Fibroblast of mammary gland (primary cell): ENCODE measurements around the gene MITF.

Source experiments
- DNase-seq: peaks from one replicate; pipeline ENCODE4 v3.0.0-alpha.2; 2010; ENCODE audit warnings: low read depth
- H3K4me3 ChIP-seq: 2 replicates; pipeline ENCODE4 v1.5.1; 2011; ENCODE audit warnings: low read depth, mild to moderate bottlenecking, low read length, moderate library complexity; ENCODE audit not compliant: control insufficient read depth
- TF ChIP-seq, protein P1 (sequence below): conservative IDR thresholded peaks from 2 replicates; pipeline ENCODE4 v1.5.1; 2011; ENCODE audit warnings: low read depth, low read length, inconsistent platforms; ENCODE audit not compliant: control insufficient read depth, insufficient read depth

The MITF gene

DNA sequence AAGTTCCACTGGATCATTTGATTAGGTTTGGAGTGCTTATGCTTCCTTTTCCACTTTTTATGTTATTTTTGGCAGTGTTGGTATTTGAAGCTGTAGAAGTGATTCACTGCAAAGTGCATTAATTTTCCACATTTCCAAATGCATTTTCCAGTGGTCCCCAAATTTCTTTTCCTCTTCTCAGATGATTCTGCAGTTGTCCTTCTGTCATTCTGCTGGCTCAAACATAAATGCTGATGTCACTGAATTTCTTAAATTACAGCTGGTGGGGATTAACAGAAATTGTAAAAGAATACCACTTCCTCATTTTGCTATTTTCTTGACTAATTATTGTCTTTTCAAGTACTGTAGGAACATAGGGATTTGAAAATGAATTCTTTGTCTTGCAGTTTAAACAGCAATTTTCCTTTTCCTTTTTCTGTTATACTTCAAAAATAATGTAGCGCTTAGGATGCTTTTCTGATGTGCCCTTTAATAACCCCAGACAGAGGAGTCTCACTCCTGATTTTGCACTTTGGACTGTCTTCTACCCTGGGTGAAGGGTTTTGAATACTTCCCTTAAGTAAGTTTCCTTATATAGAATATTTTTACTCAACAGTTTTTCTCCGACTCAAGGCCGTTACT lies 25.0 kb downstream of the MITF start:
- DNase-seq: no peak
- no peak overlapping the region for H3K4me3 ChIP-seq
- TF ChIP-seq, protein P1, sequence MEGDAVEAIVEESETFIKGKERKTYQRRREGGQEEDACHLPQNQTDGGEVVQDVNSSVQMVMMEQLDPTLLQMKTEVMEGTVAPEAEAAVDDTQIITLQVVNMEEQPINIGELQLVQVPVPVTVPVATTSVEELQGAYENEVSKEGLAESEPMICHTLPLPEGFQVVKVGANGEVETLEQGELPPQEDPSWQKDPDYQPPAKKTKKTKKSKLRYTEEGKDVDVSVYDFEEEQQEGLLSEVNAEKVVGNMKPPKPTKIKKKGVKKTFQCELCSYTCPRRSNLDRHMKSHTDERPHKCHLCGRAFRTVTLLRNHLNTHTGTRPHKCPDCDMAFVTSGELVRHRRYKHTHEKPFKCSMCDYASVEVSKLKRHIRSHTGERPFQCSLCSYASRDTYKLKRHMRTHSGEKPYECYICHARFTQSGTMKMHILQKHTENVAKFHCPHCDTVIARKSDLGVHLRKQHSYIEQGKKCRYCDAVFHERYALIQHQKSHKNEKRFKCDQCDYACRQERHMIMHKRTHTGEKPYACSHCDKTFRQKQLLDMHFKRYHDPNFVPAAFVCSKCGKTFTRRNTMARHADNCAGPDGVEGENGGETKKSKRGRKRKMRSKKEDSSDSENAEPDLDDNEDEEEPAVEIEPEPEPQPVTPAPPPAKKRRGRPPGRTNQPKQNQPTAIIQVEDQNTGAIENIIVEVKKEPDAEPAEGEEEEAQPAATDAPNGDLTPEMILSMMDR: no peak

DNA sequence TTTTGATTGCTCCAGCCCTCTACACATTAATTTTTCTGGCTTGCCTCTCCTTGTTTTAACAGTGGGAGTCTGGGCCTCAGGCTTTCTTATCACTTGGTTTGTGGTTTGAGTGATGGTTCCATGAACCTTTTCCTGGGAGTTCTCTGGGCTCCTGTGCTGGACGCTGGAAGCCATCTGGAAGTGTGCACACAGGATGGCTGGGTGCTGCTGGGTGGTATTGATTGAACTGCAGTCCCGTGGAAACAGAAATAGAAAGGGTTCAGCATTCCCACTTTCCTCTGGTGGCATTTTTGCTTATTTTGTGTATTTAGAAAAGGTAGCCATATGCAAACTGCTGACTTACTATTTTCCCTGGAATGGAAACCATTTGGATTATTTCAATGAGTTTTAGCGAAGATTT lies 25.6 kb downstream of the MITF start:
- no peak overlapping the region for H3K4me3 ChIP-seq

DNA sequence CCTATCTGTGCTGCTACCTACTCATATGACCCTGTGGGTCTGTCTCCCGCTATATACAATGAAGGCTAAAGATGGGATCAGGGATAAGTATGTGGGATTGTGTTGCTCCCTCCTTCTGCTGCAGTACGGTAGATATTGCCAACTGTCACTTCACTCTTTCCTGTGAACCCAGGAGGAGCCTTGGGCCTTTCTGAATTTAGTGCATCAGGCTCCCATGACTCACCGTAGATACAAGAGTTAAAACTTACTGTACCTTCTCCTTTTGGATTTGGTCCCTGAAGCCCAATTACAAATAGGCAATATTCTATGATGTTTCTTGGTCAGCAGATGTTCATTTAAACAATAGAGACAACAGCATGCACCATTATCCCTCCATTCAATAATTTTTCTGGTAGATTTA lies 27.4 kb downstream of the MITF start:
- DNase-seq: no peak
- TF ChIP-seq, protein P1: no peak
- H3K4me3 ChIP-seq: no peak overlapping the region

More for the DNA sequence above, 25.6 kb downstream of the MITF start:
- TF ChIP-seq, protein P1: no peak
- no peak for DNase-seq

DNA sequence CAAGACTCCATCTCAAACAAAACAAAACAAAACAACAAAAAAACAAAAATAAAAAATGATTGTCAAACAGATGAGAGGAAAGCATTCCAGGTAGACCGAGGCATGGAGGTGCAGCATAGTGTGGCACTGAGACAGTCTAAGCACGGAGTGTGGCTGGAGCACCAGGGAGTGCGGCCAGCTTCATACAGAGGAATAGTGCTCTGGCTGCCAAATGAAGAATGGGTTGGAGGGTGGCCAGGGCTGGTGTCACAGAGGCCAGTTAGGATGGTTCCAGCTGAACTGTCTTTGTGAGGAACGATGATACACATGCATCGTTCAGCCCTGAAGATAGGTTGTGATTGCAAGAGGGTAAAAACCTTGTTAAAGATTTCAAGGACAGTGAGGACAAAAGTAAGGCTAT lies 28.3 kb downstream of the MITF start:
- no peak for DNase-seq
- H3K4me3 ChIP-seq: no peak overlapping the region
- TF ChIP-seq, protein P1: no peak

DNA sequence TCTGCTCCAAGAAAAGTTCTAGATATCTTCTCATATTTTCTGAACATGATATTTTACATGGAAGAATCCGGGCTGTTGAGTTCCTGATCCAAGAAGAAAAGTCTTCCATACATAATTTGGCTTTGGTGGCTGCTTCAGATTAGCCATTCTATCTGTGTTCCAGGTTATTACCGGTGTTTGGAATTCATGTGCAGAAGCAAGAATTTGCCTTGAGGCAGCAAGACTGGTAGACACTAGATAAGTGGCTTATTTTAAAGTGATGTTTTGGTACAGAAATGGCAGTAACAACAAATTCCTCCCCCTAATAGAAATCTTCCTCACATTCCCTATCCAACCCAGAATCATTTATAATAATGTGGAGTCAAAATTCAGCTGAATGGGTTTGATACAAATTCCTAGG lies 29.2 kb downstream of the MITF start:
- TF ChIP-seq, protein P1: no peak
- H3K4me3 ChIP-seq: no peak overlapping the region
- DNase-seq: no peak

DNA sequence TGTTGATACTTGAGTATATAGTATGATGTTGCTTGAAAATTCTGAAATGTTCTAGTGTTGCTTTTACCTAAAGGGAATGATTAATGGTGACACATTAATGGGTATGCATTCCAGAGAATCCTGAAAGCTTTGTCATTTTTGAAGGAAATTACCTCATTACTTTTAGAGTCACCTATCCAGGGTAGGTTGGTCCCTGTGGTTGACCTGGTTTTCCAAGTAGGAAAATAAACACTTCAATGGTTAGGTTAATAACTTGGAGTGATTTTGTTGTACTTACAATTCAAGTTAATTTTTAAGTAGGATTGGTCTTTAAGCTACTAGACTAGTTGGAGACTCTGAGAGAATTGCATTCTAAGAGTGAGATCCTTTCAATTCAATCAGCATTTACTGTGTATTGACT lies 31.0 kb downstream of the MITF start:
- DNase-seq: no peak
- no peak overlapping the region for H3K4me3 ChIP-seq
- TF ChIP-seq, protein P1: no peak

DNA sequence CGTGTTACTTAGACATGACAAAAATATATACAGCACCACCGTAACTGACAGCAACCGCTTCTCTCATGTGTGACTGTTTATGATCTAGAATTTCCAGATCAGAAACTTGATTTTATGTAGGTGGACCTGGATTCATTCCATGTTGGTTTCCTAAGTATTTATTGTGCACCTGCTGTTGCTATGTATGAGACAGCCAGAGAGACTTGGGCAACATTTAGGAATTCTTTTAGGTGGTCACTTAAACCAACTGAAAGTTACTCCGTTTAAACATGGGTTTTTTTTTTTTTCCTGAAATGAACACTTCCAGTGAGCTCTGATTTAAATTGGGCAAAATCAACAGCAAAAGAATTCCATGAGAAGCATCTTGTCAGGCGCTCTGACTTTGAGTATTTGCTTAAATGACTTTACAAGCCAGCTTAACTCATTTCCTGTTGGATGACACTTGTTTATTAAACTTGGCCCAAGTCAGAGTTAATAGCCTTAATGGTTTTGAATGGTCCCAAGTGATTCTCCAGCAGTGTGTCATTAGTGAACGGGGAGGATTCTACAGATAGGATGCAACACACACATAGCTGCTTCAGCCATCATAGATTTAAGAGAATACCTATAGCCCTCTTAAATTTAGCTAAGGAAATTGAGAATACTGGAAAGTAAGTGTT lies 31.8 kb downstream of the MITF start:
- DNase-seq: peak; percentile 62
- no peak overlapping the region for H3K4me3 ChIP-seq
- TF ChIP-seq, protein P1: no peak
